Frontal cortex (tissue), 4 donors: ENCODE data around the gene FBXL7. TPM values are rescaled to one million over a fixed set of nuclear protein-coding genes. Genes with fewer than 3 reads are reported as not detected.

Experiments used
- DNase-seq, 2 donors: peaks; one replicate each; pipeline ENCODE4 v3.0.0; 2012; ENCODE audit warnings: low spot score in 2 of 2
- FAIRE-seq: peaks from 2 replicates; lab custom pipeline; 2012; peaks lifted over from hg19 to GRCh38; lab: Jason Lieb, UNC
- total RNA-seq: library from RNA; depleted of rRNA; stranded (reverse); fragments of >200 nt; gene quantifications from one replicate; pipeline ENCODE4 v1.2.3, GENCODE V29; 2014
- donor health status: control.
- donor health status: control.
- donor health status: control.

FBXL7 gene
- total RNA-seq, 1 donor from 2014 or later = 1.2 TPM

GRCh38 chr5:15601853-15602252 lies 101.9 kb downstream of the FBXL7 start:
- no peak for DNase-seq
- no peak for FAIRE-seq

GRCh38 chr5:15604986-15605385 lies 105.0 kb downstream of the FBXL7 start:
- no peak for FAIRE-seq
- DNase-seq = no peak

GRCh38 chr5:15606197-15606596 lies 106.2 kb downstream of the FBXL7 start:
- no peak for DNase-seq
- FAIRE-seq = no peak

GRCh38 chr5:15607076-15607475 lies 107.1 kb downstream of the FBXL7 start:
- no peak for FAIRE-seq
- no peak for DNase-seq

- FAIRE-seq (no peak), DNase-seq (no peak)
Observed at GRCh38 chr5:15609076-15609725, 109.2 kb downstream of the FBXL7 start.

- FAIRE-seq = no peak
- DNase-seq = no peak
Observed at GRCh38 chr5:15610216-15610615, 110.2 kb downstream of the FBXL7 start.

GRCh38 chr5:15611008-15611407 lies 111.0 kb downstream of the FBXL7 start:
- DNase-seq (no peak), FAIRE-seq (no peak)

- DNase-seq = no peak
- no peak for FAIRE-seq
Observed at GRCh38 chr5:15612915-15613635, 113.1 kb downstream of the FBXL7 start.

GRCh38 chr5:15614679-15615078 lies 114.7 kb downstream of the FBXL7 start:
- no peak for DNase-seq
- no peak for FAIRE-seq

GRCh38 chr5:15615859-15616258 lies 115.9 kb downstream of the FBXL7 start:
- DNase-seq (no peak), FAIRE-seq (no peak)

- FAIRE-seq = no peak
Observed at GRCh38 chr5:15618938-15619337, 119.0 kb downstream of the FBXL7 start.

GRCh38 chr5:15620501-15620900 lies 120.5 kb downstream of the FBXL7 start:
- DNase-seq = no peak
- no peak for FAIRE-seq

More at GRCh38 chr5:15618938-15619337, 119.0 kb downstream of the FBXL7 start:
- DNase-seq = no peak

GRCh38 chr5:15621094-15621493 lies 121.1 kb downstream of the FBXL7 start:
- FAIRE-seq (no peak), DNase-seq (no peak)

GRCh38 chr5:15623794-15624193 lies 123.8 kb downstream of the FBXL7 start:
- no peak for FAIRE-seq

GRCh38 chr5:15627109-15627508 lies 127.1 kb downstream of the FBXL7 start:
- no peak for DNase-seq
- FAIRE-seq = no peak

More at GRCh38 chr5:15623794-15624193, 123.8 kb downstream of the FBXL7 start:
- DNase-seq = no peak

- FAIRE-seq = no peak
- no peak for DNase-seq
Observed at GRCh38 chr5:15627647-15628046, 127.7 kb downstream of the FBXL7 start.

GRCh38 chr5:15630441-15630840 lies 130.5 kb downstream of the FBXL7 start:
- no peak for FAIRE-seq
- DNase-seq = no peak

GRCh38 chr5:15634591-15635288 lies 134.8 kb downstream of the FBXL7 start:
- no peak for FAIRE-seq
- no peak for DNase-seq

GRCh38 chr5:15635289-15635616 lies 135.3 kb downstream of the FBXL7 start:
- FAIRE-seq = no peak

GRCh38 chr5:15637345-15637744 lies 137.4 kb downstream of the FBXL7 start:
- FAIRE-seq = no peak
- DNase-seq = no peak

More at GRCh38 chr5:15635289-15635616, 135.3 kb downstream of the FBXL7 start:
- no peak for DNase-seq

GRCh38 chr5:15637886-15638285 lies 137.9 kb downstream of the FBXL7 start:
- FAIRE-seq (no peak), DNase-seq (no peak)
